Activated gamma-delta T cell treated with anti-CD3 and anti-CD28 coated beads, Interleukin-2, amount 50 U/mL, for 16 hours (primary cell): ENCODE results near the gene MAPKAPK2.
"Not testable (repeated sequence)": the region's sequence is repeated elsewhere in the genome, so short reads cannot be mapped to it uniquely, and the experiment has no call there.

ENCODE experiments used
- DNase-seq: peaks from one replicate; pipeline ENCODE4 v3.0.0-alpha.2; 2020; ENCODE audit warnings: low read depth

MAPKAPK2 gene

DNA sequence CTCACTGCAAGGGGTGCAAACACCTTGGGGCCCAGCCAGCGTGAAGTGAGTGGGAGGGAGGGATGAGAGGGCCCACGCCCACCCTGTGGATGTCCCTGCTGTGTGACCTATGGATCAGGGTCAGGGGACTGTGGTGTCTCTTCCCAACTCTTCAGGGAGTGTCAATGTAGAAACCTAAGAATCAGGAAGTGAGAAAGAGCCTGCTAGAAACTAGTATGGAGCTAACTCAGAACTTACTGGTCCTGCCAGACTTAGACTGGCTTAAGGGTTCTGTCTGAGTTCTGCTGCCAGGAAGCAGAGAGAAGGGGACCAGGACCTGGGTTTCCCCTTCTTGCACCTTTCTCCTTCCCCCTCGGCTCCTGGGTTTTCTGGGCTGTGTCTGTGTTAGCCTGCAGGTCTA lies 89.4 kb downstream of the MAPKAPK2 start:
- no peak for DNase-seq

DNA sequence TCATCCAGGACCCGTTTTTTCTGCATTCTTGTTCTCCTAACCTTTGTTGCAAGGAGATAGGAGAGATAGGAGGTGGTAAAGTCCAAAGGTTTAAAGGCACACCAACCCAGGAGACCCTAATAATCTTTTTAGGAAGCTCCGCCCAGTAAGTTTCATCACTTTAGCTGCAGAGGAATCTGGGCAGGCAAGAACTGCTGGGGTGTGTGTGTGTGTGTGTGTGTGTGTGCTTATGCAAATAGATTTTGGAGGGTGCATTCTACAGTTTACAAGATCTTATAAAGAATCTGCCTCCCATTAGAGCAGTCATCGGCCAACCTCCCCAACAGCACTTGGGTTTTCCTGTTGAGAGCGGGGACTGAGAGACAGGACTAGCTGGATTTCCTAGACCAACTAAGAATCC lies 91.5 kb downstream of the MAPKAPK2 start:
- DNase-seq = no peak

DNA sequence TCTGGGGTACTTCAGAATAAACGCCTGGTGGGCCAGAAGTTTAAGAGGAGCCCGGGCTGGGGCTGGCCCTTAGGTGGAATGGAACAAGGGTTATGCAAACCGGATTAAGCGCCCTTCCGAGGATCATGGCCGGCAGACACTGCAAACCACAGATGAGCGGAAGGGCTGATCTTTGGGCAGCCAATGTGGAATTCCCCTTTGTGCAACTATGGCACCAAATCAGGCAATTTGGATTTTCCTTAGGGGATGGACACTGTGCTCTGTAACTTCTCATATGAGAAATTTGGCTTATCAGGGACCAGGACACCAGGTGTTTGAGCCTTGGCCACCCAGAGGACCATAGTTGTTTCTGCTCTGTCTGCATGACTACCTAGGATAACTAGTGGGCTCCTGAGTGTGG lies 93.3 kb downstream of the MAPKAPK2 start:
- DNase-seq = no peak

DNA sequence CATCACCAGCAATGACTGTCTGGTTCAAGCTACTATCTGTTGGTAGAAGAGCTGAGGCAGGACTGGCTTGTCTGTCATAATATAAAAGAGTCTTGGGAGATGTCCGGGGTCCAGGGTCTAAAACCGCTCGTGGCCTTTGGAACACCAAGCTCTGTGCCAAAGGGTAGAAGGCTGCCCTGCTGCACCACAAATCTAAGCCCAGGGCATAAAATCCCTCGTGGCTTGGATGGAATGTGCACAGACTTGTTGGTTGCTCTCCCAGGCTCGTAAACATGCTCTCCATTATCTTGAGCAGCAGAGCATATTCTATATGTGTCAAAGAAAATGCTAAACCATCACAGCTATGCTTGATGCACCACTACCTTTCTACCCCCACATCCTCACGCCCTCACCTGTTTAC lies 94.2 kb downstream of the MAPKAPK2 start:
- not testable (repeated sequence) for DNase-seq

DNA sequence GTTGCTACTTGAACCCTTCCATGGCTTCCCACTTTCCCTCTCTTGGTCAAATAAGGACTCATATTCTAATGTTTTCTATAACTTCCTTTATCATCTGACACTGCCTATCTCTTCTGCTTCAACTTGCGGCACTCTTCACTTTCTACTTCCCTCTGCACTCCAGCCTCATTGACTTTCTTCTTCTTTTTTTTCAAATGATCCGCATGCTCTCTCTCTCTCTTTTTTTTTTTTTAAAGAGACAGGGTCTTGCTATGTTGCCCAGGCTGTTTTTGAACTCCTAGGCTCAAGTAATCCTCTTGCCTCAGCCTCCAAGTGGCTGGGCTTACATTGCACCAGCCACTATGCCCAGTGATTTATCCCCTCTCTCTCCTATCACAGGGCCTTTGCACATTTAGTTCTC lies 94.9 kb downstream of the MAPKAPK2 start:
- no peak for DNase-seq

DNA sequence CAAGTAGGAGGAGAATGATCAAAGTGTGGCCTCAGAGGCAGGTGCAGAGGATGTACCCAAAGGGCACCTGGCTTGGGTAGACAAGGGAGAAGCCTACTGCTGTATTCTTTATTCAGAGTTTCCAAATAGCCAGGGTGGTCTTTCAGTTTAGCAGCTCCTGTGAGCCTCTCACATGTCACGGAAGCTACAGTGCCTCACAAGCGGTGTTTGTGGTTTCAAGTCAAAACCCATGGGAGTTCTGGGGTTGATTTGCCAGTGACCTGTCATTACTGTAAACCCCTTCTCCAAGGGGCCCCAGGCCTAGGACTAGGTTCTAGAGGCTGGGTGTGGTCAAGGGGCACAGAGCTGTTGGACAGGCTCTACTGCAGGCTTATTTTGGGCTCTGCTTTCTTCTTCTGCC lies 97.7 kb downstream of the MAPKAPK2 start:
- DNase-seq = no peak

DNA sequence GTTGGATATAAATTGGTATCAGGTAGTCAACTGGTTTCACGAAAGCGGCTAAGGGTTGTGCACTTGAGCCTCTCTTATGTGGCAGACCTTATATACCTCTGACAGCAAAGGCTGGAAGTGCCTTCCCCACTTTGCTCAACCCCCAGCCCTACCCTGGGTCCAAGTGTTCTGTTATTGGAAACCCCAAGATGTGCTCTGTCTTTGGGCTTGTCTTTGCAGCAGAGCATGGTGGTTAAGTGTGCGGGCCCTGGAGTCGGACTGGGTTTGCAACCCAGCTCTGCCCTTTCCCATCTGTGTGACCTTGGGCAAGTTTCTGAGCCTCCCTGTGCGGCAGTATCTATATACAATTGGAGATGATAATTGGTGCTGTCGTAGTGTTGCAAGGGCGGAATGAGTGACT lies 98.8 kb downstream of the MAPKAPK2 start:
- no peak for DNase-seq
